ENCODE results near the gene UBR2. TPM values are rescaled to one million over a fixed set of nuclear protein-coding genes. Genes with fewer than 3 reads are reported as not detected.
"Not testable (repeated sequence)": the region's sequence is repeated elsewhere in the genome, so short reads cannot be mapped to it uniquely, and the experiment has no call there.

The UBR2 gene
- total RNA-seq, 6 experiments from 2014 or later, result 14.0 to 22.8 (median 16.7) TPM

- 83% methylated on average over 4 of the region's 5 CpGs for WGBS (ENCODE audit: insufficient coverage, low coverage, low lambda C conversion rate, missing lambda C conversion rate)
Observed at GRCh38 chr6:42697268-42697655, 133.4 kb downstream of the UBR2 start.

GRCh38 chr6:42698217-42698616, 134.4 kb downstream of the UBR2 start:
- Histone ChIP-seq H3K27ac (no peak overlapping the region), H3K36me3 (peaks cover 0 to 8% (median 4%) of the 10 kb centered on the region in 4 donors), H3K4me3 (no peak overlapping the region), H3K9me3 (no peaks in the 10 kb centered on the region), H3K27me3 (no peaks in the 10 kb centered on the region), H3K4me1 (no peaks in the 10 kb centered on the region)
- intact Hi-C loops (cut with DNase I), result no loop called here
- peak in 1 of 3 donors; percentile 37 for DNase-seq
- TF ChIP-seq CTCF (IDR thresholded peaks at IDR 0.05) (no peak), POLR2A (IDR thresholded peaks at IDR 0.05) (no peak)
- 86% methylated on average over 6 of the region's 13 CpGs for WGBS (ENCODE audit: insufficient coverage, low coverage, low lambda C conversion rate, missing lambda C conversion rate)
- peak in 1 of 4 donors; percentile 17 for ATAC-seq

More at GRCh38 chr6:42697268-42697655, 133.4 kb downstream of the UBR2 start:
- H3K4me1 ChIP-seq, result no peaks in the 10 kb centered on the region
- DNase-seq (peak in 1 of 3 donors; percentile 34), ATAC-seq (peak in 1 of 4 donors; percentile 8)
- no peak overlapping the region for H3K4me3 ChIP-seq
- no peaks in the 10 kb centered on the region for H3K27me3 ChIP-seq
- TF ChIP-seq CTCF (IDR thresholded peaks at IDR 0.05) (no peak), POLR2A (IDR thresholded peaks at IDR 0.05) (no peak)
- no peaks in the 10 kb centered on the region for H3K9me3 ChIP-seq
- intact Hi-C loops (cut with DNase I), result no loop called here
- H3K27ac ChIP-seq, result no peak overlapping the region
- peaks cover 0 to 18% (median 11%) of the 10 kb centered on the region in 4 donors for H3K36me3 ChIP-seq

- no peaks in the 10 kb centered on the region for H3K4me1 ChIP-seq
- TF ChIP-seq CTCF (IDR thresholded peaks at IDR 0.05) (no peak), POLR2A (IDR thresholded peaks at IDR 0.05) (no peak)
- no peaks in the 10 kb centered on the region for H3K27me3 ChIP-seq
- no peaks in the 10 kb centered on the region for H3K9me3 ChIP-seq
- DNase-seq (no peak), ATAC-seq (peak; percentile 15 to 73 (median 54))
- H3K4me3 ChIP-seq, result no peak overlapping the region
- 29% methylated on average over 1 of the region's 2 CpGs for WGBS (ENCODE audit: insufficient coverage, low coverage, low lambda C conversion rate, missing lambda C conversion rate)
- no peaks in the 10 kb centered on the region for H3K36me3 ChIP-seq
- no peak overlapping the region for H3K27ac ChIP-seq
- intact Hi-C loops (cut with DNase I), result no loop called here
Observed at GRCh38 chr6:42702200-42702599, 138.4 kb downstream of the UBR2 start.

- WGBS (ENCODE audit: insufficient coverage, low coverage, low lambda C conversion rate, missing lambda C conversion rate), result 95% methylated on average over 2 of the region's 3 CpGs
- intact Hi-C loops (cut with DNase I); H3K9me3 ChIP-seq; H3K27me3 ChIP-seq; H3K4me3 ChIP-seq; DNase-seq; H3K36me3 ChIP-seq; H3K27ac ChIP-seq; ATAC-seq; H3K4me1 ChIP-seq: not testable (repeated sequence)
Observed at GRCh38 chr6:42702786-42703185, 139.0 kb downstream of the UBR2 start.

- ATAC-seq (peak in 3 of 4 donors; percentile 28 to 57 (median 48)), DNase-seq (no peak)
- no peak overlapping the region for H3K4me3 ChIP-seq
- H3K36me3 ChIP-seq, result no peaks in the 10 kb centered on the region
- intact Hi-C loops (cut with DNase I), result no loop called here
- TF ChIP-seq POLR2A (IDR thresholded peaks at IDR 0.05) (no peak), CTCF (IDR thresholded peaks at IDR 0.05) (no peak)
- H3K27me3 ChIP-seq, result no peaks in the 10 kb centered on the region
- WGBS (ENCODE audit: insufficient coverage, low coverage, low lambda C conversion rate, missing lambda C conversion rate), result 30% methylated on average over 8 of the region's 24 CpGs
- H3K27ac ChIP-seq, result no peak overlapping the region
- no peaks in the 10 kb centered on the region for H3K9me3 ChIP-seq
- no peaks in the 10 kb centered on the region for H3K4me1 ChIP-seq
Observed at GRCh38 chr6:42704251-42704936, 140.6 kb downstream of the UBR2 start.

All from right lobe of liver (tissue), 6 donors.